AML-193 (cell line): ENCODE measurements around the gene LMO7.

Experiments
- DNase-seq, 2 experiments: peaks; one replicate each; lab custom pipeline; 2025; lab: John Stamatoyannopoulos, UW

The LMO7 gene

DNA sequence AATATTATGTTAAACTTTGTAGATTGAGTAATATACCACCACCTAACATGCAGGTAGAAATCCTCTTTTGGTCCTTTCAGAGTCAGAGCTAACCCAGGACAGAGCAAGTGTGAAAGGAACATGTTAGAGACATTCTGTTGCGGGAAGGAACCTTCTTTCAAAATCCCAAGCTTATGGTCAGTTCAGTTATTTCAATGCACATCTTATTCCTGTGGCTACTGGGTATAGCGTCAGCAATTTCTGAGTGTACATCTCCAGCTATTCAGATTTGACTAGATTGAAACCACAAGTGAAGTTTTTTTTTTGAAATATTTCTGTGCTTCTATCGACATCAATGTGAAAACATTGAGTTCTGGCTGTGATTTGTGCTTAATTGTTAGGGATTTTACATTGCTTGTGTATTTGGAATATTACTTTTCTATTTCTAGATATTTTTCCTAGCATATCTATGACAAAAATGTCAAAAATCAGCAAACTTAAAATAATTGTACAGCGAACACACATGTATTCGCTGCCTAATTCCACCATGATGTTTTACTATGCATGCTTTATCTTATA lies 165.3 kb downstream of the LMO7 start:
- no peak for DNase-seq

DNA sequence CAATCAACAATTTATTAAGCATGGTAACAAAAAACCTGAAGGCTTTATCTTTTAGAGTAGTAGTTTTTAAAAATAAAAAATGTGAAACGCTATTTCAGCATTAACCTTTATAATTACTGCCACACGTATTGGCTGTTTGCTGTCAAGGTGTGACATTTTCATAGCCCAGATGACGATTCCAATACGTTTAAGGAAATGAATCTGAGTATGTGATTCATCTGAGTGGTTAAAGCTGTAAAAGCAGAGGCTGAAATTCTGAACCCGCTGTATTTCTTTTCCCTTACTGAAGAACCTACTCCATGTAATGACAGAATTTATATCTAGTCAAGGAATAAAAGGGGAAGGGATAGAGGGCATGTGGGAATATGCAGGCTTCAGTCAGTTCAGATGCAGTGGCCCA lies 166.0 kb downstream of the LMO7 start:
- no peak for DNase-seq

DNA sequence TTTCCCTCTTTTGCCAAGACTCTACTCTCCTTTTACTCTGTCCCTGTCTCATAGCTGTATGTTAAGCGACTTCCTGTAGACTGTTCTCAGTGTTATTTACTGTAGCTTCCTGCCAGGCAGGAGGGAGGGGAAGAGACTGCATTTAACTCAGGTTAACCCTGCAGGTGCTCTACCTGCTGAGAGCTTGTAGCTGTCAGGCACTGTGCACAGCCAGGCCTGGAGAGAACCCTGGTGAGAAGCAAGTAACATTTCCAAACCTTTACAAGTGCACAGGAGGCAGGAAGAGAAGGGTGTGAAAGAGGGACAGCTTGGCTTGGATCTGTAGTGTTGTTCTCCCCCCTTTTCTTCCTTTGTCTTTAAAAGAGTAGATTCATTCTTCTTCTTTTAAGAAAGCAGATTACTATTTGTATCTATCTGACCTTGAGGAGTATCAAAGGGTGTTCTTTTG lies 167.1 kb downstream of the LMO7 start:
- no peak for DNase-seq

DNA sequence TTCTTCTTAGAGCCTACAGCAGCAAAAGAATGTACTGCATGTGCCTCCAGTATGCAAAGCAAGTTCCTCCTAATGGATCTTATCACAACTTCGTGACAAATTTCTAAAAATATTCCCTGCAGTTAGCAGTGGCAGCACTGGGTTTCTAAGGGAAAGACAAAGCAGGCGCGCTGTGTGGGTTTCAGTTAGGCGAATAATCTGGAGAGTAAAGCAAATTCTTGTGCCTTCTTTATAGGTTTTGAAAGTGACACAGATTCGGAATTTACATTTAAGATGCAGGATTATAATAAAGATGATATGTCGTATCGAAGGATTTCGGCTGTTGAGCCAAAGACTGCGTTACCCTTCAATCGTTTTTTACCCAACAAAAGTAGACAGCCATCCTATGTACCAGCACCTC lies 167.9 kb downstream of the LMO7 start:
- DNase-seq, result no peak

DNA sequence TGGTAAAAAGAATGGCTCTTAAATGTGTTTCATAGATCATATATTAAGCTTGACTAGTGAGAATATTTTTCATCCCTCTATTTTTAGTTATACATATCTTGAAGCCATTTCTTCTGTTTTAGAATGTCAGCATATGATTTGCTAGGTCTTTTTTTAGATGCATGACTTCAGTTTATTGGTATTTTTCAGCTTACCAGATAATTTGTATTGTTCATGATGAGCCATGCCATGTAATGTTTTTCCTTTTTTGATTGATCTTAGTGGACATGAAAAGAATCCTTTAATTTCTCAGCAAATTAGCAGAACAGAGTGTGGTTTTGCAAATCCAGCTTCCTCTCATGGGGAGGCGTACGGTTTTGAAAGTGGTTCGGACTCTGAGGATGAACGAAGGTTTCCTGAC lies 168.5 kb downstream of the LMO7 start:
- no peak for DNase-seq

DNA sequence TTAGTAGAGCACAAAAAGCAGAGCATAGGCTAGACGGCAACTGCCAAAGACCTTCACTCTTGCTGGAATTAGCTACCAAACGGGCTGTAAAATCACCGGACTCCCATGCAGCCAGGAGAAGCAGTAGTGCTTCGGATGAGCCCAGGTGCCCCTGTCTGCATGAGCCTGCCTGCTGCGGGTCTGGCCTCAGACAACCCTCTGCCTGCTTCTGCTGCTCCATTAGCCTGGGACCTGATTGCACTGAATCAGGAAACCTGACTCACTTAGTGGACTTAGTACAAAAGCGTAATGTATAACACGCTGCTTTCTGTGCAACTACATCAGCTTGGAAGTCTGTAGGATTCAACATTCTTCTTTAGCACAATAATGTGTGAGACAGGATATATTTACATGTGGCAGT lies 170.0 kb downstream of the LMO7 start:
- no peak for DNase-seq

DNA sequence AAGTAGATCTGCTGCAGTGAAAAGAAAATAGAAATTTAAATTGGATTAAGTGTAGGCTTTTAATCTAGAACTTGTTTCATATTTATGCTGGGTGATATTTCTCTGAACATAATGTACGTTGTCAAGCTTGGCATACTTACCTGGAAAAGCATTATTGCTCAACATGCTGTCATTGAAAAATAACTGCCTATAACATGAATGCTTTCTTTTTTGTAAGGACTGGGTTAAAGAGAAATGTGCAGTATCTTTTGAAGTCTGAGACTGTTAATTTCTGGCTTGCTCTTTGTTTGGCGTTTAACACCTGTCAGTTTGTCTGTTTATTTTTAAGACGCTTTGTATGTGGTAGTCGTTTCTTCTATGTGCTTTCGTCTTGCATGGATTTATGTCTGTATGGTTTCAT lies 175.2 kb downstream of the LMO7 start:
- no peak for DNase-seq

DNA sequence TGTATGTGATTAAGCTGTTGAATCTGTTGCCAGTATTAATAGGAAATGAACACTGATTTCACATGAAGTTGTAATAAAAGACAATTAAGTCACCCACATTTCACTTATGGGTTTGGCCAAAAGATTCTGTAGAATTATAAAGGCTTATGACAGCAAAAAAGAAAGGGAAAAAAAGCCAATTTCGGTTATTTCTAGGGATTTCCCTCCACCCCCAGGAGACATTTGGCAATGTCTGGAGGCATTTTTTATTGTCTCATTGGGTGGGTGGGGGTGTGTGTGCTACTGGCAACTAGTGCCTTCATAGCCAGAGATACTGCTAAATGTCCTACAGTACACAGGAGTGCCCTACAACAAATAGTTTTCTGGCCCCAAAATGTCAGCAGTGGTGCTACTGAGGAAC lies 175.7 kb downstream of the LMO7 start:
- no peak for DNase-seq

DNA sequence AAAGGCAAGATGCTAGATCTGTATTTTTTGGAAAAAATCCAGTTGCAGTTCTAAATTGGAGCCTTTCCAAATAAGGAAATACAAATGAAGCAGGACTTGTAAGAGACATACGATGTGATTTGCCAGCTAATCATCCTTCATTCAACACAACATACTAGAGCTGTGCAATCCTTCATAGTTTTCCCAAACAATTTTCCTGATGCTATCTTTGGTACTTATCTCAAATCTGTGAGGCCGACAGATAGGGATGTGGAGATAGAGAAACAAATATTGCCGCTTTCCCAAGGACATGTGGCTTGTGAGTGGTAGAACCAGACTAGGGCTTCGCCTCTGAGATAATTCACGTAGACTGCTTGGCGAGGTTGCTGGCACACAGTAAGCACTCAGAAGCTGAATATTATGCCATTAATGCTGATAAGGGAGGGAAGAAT lies 176.6 kb downstream of the LMO7 start:
- no peak for DNase-seq

DNA sequence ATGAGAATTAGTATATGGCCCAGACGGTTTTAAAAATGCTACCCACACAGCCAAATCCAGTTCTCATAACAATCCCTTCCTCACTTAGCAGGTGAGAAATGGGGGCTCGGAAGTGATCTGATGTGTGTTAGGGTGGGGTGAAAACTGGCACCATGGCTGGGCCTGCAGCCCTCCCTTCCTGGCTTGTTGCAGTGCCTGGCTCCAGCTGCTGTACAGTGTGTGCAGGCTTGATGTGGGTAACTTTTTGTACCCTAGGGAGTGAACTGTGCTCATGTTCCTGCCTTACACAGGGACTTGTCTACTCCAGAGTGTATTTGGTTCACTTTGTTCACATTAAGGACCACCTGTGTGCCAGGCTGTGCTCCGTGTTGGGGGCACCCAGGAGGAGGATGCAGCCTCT lies 177.2 kb downstream of the LMO7 start:
- DNase-seq, result no peak

DNA sequence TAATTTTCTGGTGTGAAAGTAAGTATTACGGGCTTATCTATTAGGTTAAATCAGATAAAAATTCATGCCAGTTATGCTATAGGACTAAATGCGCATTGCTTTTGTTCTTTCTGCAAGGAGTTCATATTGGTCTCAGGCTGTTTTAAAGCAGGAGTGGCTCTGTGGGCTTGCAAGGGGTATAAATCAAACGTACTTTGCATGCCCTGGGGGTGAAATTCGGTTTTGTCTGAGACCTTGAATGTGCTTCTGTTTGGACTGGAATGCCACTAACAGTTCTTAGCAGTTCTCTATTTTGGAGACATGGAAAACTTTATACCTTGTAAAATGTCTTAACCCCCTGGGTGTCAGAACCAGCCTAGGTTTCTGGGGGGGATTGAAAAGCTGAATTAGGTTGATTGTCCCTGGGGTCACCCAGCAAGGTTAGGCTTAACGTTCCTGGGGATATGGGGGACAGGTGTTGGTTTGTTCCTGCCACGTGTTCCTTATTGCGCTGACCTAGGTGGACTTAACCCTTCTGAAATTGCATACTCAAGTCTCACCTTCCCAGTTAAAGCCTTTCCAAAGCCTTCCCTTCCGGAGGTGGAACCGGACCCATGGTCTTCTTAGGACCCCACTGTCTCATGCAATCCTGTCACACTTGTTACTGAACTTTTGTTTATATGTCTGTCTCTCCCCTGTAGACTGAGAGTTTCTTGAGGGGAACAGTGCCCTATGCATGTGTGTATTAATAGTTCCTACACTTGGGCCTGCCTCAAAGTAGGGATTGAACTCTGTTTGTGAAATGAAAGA lies 182.2 kb downstream of the LMO7 start:
- no peak for DNase-seq

DNA sequence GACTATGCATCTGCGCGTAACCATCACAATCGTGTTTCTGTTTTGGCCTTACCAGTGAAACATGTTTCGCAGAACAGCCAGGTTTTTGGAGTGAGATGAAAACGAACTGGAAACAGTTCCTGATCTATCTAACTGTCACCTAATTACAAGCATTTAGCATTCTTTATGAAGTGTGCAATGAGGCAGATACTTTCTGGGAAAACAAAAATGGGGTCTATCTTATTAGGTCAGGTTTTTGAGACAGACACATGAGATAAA lies 182.8 kb downstream of the LMO7 start:
- no peak for DNase-seq

DNA sequence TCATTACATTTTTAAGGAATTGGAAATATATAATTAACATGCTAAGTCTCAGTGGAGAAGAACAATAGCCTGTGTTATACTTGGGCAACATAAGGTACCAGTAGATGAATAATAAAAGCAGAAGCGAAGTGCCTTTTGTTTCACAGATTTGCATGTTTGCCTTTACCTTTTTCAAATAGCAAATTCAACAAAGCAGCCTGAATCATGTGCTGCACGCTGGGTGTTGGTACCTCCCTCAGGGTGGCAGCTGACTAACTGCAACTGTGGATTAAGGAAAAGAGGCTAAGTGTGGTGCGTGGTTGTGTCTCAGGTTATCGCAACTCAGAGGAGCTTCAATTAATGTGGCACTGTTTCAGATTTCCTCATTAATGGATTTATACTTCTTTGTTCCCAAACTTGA lies 189.0 kb downstream of the LMO7 start:
- DNase-seq, result no peak

DNA sequence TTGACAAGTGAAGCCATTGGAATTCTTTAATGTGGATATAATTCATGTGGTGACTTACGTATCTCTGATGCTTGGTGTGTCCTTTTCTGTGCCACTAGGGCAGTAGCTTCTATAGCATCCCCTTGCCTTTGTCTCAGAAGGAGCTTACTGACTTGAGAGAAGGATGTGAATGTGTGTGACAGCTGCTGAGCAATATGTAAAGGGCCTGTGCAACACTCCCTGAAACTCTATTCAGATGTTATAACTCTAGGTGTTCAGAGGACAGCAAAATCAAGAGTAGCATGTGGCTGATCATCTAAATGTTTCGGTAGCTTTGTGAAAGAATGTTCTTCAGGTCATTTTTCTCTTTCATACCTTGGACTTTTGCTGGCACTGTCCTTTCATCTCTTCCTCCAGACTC lies 189.5 kb downstream of the LMO7 start:
- DNase-seq, result no peak

DNA sequence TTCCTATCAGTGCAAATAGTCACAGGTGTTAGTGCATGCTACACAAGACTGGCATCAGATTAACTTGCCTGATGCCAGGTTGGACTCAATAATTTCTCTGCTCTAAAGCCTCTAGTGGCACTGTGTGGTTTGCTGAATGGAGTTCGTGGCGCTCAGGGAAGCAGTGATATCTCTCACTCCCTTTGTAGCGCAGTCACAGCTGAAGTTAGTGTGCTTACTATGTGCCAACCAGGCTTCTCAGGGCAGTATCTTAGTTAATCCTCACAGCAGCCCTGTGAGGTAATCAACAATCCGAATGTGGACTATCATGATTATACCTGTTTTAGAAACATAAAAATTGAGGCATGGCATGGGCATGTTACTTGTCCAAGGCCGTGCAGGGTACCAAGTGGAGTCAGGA lies 190.3 kb downstream of the LMO7 start:
- DNase-seq, result no peak

DNA sequence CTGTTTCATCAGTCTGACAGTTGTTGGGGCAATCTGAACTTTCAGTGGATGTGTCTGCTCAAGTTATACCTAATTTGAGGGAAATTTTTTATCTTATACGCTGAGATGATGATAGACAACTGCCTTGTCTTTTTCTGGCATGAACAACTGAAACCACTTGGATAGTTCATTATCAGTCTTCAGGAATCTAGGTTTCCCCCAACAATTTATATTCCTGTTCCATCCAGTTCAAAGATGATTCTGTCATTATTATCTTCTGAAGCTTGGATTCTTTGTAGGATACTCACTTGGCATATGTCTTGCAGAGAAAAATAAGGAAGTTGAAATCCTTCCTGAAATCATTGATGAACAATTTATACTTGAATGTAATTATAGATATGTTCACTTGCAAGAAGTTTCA lies 193.7 kb downstream of the LMO7 start:
- no peak for DNase-seq

DNA sequence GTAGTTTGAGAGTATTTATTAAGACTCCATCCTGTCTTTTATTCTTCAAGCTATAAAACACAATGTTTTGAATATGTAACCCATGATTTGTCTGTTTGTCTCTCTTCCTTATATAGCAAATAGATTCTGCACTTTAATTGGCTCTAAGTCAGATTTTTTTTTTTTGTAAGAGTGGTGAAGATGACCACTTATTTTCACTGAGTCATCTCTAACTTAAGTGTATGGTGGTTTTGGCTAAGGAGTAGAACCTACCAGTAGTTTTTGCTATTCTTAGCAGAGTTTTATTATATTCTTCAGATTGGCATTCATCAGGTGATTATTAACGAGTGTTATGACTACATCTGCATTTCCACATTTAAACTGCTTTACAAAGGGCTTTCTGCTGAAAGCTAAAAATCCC lies 194.7 kb downstream of the LMO7 start:
- no peak for DNase-seq

DNA sequence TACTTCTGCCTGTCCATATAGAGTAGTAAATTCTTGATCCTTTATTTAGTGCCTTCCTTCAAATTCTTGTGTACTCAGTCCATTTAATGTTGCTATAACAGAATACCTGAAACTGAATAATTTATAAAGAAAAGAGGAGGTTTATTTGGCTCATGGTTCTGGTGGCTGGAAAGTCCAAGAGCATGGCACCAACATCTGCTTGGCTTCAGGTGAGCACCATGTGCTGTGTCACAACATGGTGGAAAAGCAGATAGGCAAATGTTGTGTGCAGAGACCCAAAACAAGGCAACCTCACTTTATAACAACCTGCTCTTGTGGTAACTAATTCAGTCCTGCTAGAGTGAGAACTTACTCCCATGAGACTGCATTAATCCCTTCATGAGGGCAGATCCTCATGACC lies 195.3 kb downstream of the LMO7 start:
- DNase-seq, result no peak

DNA sequence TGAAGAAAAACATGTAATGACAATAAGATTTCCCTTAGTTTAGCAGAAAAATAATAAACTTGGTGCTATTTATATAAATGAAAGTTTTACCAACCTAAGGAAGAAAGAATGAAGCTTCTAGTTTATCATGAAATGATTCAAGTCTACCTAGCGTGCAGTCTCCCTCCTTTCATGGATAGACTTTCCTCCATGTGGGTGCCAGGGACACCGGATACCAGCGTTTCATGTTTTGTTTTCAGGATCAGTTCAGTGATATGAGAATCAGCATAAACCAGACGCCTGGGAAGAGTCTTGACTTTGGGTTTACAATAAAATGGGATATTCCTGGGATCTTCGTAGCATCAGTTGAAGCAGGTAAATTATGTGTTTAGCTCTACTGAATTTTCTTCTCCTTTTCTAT lies 196.7 kb downstream of the LMO7 start:
- DNase-seq, result no peak

DNA sequence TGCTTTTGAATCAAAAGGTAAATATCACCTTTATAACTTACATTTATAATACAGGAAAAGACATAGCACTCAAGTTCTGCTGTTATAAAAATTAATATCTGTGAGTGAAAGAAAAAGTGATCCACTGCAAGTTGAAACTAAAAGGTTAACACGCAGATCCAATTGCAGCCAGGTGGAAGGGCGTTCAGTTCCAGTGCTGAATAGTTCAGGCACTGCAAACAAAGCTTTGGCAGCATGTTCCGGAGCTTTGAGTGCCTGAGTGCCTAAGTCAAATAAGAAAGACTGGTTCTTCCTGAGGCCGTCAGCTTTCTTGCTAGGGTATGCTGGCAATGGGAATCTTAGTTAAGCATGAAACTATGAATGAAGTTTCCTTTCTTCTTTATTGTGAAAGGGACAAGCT lies 200.3 kb downstream of the LMO7 start:
- DNase-seq, result no peak

DNA sequence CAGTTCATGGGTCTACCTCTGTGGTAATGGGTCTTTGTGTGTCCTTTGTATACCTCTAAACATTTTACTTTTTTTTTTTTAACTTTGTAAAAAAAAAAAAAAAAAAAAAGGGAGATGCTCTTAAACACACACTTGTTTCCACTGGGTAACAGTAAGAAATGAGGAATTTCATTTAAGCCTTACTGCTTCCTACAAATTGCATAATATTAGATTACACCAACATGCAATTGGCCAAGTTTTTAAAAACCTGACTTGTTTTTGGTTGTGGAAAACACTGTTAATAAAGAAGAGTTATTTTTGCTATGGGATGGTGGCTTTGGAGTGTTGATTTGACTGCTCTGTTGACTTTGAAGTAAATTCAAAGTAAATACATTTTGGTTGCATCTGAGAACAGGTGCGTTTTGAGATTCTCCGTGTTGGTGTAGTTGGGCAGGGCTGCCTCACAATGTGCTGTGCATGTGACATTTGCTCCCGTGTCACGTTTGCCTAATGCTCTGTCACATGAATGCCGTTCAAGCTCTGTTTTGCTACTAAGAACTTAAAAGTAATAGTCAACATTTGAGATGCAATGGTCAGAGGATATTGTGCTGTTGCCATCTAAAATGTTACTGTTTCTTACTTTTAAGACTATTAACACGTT lies 202.4 kb downstream of the LMO7 start:
- peak; percentile 42 to 56 for DNase-seq

DNA sequence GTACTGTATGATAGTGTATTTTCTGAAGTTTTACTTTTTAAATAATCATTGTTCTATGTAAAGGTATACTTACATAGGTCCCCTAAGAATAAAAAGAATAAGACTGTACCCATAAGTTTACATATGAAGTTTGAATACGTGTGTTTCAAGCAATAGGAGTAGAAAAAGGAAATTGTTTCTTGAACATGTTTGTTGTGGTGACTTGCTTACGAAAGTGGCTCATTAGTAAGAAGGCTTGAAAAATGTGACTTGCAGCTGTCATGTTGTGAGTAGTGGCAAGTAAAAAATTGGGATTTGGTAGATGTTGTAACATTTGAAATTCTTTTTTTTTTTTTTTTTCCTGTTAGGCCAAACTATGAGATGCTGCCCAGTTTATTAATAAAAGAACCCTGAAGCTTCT lies 203.3 kb downstream of the LMO7 start:
- peak; percentile 32 for DNase-seq

DNA sequence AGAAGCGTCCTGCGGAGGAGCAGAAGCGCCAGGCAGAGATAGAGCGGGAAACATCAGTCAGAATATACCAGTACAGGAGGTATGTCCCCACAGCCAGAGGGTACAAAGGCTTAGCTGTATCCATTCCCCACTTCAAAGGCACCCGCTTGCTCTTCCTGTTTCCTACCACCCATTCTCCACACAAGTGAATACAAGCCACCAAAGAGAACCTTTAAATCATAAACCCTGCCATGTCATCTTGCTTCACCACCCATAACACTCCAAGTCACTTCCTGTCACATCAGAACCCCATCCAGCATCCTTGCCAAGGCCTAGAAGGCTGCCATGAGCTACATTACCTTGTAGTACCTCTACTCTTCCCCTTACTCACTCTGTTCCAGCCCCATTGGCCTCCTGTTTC lies 205.8 kb downstream of the LMO7 start:
- no peak for DNase-seq

DNA sequence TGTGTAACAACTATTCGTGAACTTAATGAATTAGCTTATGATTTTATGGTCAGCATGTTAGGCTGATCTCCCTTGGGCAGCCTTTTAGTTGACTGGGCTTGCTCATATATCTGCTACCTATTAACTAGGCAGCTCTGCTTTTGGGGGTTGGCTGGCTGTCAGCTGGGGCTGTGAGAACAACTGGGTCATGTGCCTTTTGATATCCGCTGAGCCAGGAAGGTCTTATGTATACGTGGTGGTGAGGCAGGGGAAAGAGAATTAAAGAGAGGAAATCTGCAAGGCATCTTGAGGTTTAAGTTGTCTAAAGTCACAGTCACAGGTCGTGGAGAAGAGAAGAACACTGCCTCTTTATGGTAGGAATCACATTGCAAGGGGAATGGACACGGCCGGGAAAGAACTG lies 206.9 kb downstream of the LMO7 start:
- no peak for DNase-seq
